ENCODE measurements around the gene TSGA10IP. TPM values are rescaled to one million over a fixed set of nuclear protein-coding genes. Genes with fewer than 3 reads are reported as not detected.
A peak's percentile ranks its signal among the peaks of the same experiment; 100 is the strongest.

TSGA10IP gene
- not detected for total RNA-seq

DNA sequence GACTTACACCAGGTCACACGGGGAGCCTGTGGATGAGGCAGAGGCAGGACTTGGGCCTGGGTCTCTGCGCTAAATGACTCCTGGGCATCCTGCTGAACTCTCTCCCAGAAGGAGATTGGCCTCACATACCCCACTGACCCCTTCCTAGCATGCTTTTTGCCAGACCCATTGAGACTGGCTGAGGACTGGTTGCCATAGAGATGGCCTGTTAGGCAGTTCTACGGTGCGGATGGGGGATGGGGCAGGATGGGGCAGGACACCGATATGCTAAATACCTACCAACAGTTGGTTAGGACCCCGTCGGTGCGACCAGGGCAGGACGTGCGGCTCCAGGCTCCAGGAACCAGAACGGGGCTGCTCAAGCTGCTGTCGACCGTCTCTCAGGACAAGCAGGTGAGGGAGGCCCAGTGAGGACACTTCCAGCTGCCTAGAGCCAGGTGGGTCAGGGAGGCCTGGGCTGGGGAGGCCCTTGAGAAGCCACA is at the start of gene TSGA10IP:
Gene TSGA10IP, plus strand, starts transcription at position 51 of the 482 bp plus-strand sequence. Its CDS starts 196 bp downstream, at position 247.
- Mint-ChIP-seq H3K36me3 (ENCODE audit: low read depth) (no peaks in the 10 kb centered on the region), H3K27ac (no peak within 1 kb of the TSS), H3K4me3 (no peak within 1 kb of the TSS), H3K9me3 (no peaks in the 10 kb centered on the region), H3K4me1 (peaks cover 3% of the 10 kb centered on the region), H3K27me3 (peaks cover 12% of the 10 kb centered on the region)
- DNase-seq, result no peak
- CTCF ChIA-PET, result interaction anchor here (1.1 kb wide), 1 partner anchor 13 kb away, joined by 3 read pairs; no protein-coding TSS in a partner anchor
- POLR2A ChIA-PET, result no interaction called here

DNA sequence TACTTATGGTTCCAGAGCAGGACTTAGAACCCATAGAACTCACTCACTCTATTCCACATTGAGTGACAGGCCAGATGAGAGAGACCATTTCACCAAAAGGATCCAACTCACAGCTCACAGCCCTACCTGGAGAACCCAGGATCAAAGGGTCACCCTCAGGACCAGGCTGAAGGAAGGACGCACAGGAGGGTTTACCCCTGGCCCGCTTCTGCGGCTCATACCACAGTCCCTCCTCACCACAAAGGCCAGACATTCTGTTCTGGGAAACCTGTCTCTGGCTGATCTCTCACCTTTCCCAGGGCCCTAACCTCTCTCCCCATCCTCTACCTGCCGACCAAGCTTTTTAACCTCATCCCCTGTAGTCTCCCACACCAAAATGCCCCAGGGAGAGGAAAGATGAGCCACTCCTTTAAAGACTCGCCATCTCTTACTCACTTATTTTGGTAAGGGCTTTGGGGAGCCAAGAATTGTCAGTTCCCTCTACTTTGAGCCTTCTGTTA is 49.7 kb upstream of the TSGA10IP start:
- peaks cover 46% of the 10 kb centered on the region for H3K4me1 Mint-ChIP-seq
- H3K27me3 Mint-ChIP-seq, result no peaks in the 10 kb centered on the region
- ChIA-PET POLR2A (no interaction called here), CTCF (interaction anchor here (1.1 to 24.2 kb wide), 3 partner anchors 7 to 26 kb away, joined by 6 to 590 read pairs (median 340); partner anchors contain the start of genes CCDC85B, CFL1, CTSW and EFEMP2)
- no peak for DNase-seq
- peak overlapping the region; percentile 50 for H3K27ac Mint-ChIP-seq
- H3K4me3 Mint-ChIP-seq, result peak overlapping the region; percentile 37
- peaks cover 5% of the 10 kb centered on the region for H3K36me3 Mint-ChIP-seq (ENCODE audit: low read depth)
- H3K9me3 Mint-ChIP-seq, result no peaks in the 10 kb centered on the region

DNA sequence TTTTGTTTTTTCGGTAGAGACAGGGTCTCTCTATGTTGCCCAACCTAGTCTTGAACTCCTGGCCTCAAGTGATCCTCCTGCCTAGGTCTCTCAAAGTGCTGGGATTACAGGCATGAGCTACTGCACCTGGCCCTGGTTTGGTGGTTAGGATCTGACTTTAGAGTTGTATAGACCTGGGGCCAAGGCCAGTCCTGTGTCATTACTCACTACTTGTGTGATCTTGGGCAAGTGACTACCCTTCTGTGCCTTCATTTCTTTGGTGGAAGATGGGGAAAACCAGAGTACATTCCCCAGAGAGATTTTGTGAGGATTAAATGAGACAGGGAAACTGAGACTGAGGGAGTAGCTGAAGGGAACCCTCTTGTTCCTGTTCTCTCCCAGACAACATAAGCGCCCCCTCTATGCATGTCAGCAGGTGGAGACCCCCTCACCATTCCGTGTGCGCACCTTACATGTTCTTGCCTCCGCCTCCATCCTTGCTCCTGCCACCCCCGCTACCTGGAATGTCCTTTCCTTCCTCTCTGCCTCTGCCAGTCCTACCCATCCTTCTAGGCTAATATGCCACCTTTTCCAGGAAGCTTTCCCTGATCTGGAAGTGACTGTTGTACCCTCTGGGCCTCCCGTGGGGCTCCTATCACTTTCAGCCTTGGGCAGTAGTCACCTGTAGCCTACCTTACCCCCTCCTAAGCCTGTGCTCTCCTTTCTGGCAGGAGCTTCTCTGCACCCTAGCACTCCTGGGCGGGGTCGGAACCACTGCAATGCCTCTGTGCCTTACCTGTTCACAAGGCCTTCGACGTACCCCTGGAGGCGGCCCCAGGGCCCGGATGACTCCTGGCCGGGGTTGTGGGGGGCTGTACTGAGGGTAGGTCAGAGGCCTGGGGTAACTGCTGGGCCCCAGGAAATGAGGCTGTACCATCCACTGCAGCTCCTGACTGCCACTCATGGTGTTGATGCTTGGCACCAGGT is 49.0 kb upstream of the TSGA10IP start:
- peaks cover 53% of the 10 kb centered on the region for H3K4me1 Mint-ChIP-seq
- no peaks in the 10 kb centered on the region for H3K27me3 Mint-ChIP-seq
- H3K27ac Mint-ChIP-seq, result peak overlapping the region; percentile 6
- H3K4me3 Mint-ChIP-seq, result no peak overlapping the region
- ChIA-PET CTCF (interaction anchor here (1.1 to 24.2 kb wide), 3 partner anchors 7 to 27 kb away, joined by 6 to 590 read pairs (median 340); partner anchors contain the start of genes CCDC85B, CFL1, CTSW and EFEMP2), POLR2A (no interaction called here)
- DNase-seq, result no peak
- H3K36me3 Mint-ChIP-seq (ENCODE audit: low read depth), result peaks cover 5% of the 10 kb centered on the region
- H3K9me3 Mint-ChIP-seq, result no peaks in the 10 kb centered on the region

- peaks cover 5% of the 10 kb centered on the region for H3K36me3 Mint-ChIP-seq (ENCODE audit: low read depth)
- DNase-seq, result no peak
- ChIA-PET POLR2A (no interaction called here), CTCF (interaction anchor here (24.0 to 24.2 kb wide), 2 partner anchors 8 to 27 kb away, joined by 340 to 590 read pairs; partner anchors contain the start of genes CCDC85B, CFL1, CTSW and EFEMP2)
- H3K4me1 Mint-ChIP-seq, result peaks cover 55% of the 10 kb centered on the region
- H3K27me3 Mint-ChIP-seq, result peaks cover under 1% of the 10 kb centered on the region
- H3K27ac Mint-ChIP-seq, result peak overlapping the region; percentile 41
- H3K9me3 Mint-ChIP-seq, result no peaks in the 10 kb centered on the region
- H3K4me3 Mint-ChIP-seq, result no peak overlapping the region
These were observed 48.2 kb upstream of the TSGA10IP start for GRCh38 chr11:65897020-65897471.

GRCh38 chr11:65898656-65899355 is 46.5 kb upstream of the TSGA10IP start:
- no peaks in the 10 kb centered on the region for H3K36me3 Mint-ChIP-seq (ENCODE audit: low read depth)
- peak overlapping the region; percentile 69 for H3K4me3 Mint-ChIP-seq
- no peaks in the 10 kb centered on the region for H3K9me3 Mint-ChIP-seq
- H3K4me1 Mint-ChIP-seq, result peaks cover 42% of the 10 kb centered on the region
- peaks cover 8% of the 10 kb centered on the region for H3K27me3 Mint-ChIP-seq
- ChIA-PET CTCF (interaction anchor here (0.9 to 24.2 kb wide), 4 partner anchors 10 to 47 kb away, joined by 3 to 590 read pairs (median 172); partner anchors contain the start of genes CCDC85B, CFL1, CTSW and EFEMP2), POLR2A (no interaction called here)
- no peak for DNase-seq
- peak overlapping the region; percentile 62 for H3K27ac Mint-ChIP-seq

DNA sequence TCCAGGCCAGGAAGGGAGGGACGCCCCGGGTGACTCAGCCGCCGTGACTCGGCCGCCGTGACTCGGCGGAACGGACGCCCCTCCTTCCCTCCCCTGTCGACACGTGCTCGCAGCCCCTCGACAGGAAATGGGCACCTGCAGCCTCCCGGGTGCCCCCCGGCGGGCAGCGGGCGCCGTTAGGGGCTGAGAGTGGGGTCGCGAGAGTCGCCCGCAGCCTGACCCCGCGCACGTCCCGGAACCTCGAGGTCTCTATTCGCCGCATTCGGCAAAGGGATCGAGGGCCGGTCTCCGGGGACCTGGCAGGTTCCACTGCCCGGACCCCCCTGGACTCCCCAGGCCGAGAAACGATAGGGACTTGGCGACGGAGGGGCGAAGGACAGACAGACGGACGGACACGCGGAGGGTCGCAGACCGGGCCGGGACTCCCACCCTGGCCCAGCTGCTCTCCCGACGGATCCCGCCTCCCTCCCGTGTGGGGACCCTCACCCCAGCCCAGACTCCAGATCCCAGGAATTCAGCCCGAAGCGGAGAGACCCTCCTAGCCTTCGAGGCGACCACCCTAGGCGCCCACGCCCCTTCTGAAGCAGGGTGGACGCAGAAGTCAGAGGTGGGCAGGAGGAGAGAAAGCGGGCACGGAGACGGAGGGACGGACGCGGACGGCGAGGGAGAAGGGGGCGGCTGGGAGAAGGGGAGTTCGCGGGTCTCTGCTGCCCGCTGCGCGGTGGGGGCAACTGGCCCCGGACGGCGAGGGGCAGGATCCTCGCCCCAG is 45.7 kb upstream of the TSGA10IP start:
- ChIA-PET POLR2A (no interaction called here), CTCF (interaction anchor here (1.3 to 24.2 kb wide), 4 partner anchors 11 to 48 kb away, joined by 3 to 590 read pairs (median 172); partner anchors contain the start of genes CCDC85B, CFL1, CTSW and EFEMP2)
- Mint-ChIP-seq H3K9me3 (no peaks in the 10 kb centered on the region), H3K27me3 (peaks cover 11% of the 10 kb centered on the region), H3K27ac (peak overlapping the region; percentile 75), H3K4me3 (peak overlapping the region; percentile 63), H3K36me3 (ENCODE audit: low read depth) (no peaks in the 10 kb centered on the region), H3K4me1 (peaks cover 36% of the 10 kb centered on the region)
- peak; percentile 49 for DNase-seq

DNA sequence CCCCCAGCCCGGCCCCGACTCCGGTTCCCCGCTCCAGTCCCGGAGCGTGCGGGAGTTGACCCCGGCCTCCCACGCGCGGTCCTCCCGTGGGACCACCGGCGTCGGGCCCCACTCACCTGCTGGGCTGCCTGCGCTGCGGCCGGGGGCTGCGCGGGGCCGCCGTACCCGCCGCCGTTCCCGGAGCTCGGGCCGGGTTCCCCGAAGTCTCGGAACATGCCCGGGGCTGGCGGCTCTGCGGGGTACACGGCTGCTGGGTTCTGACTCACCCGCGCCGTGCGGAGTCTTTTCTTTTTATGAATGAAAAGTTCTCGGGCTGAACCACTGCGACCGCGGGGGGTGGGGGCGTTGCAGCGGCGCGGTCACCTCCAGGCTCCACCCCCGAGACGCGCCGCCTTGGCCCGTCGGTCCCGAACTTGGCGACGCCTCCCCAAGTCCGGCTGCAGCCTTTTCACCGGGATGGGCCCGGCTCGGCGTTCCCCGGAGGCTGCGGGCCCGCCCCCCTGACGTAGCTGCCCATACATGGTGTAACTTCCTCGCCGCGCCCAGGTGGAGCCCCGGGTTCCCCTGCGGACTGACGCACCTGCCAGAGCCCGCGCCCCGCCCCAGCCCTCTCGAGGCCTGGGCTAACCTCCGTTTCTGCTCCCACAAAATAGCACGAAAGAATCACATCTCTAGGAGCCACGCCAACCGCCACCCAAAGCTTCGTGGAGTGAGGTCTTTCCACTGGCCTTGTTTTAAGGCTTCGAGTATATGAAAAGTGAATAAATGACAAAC is 45.0 kb upstream of the TSGA10IP start, which contains the start of gene FOSL1:
Gene FOSL1, minus strand, starts transcription at position 264 of the 774 bp plus-strand sequence. Its CDS starts 49 bp downstream, at position 215.
- H3K4me3 Mint-ChIP-seq, result peak within 1 kb of the TSS; percentile 63
- ChIA-PET CTCF (interaction anchor here (0.7 to 24.0 kb wide), 9 partner anchors 9 to 81 kb away, joined by 3 to 340 read pairs (median 5); partner anchors contain the start of genes CCDC85B and FIBP), POLR2A (interaction anchor here (0.6 to 0.9 kb wide), 2 partner anchors 10 to 12 kb away, joined by 3 to 5 read pairs; partner anchors contain the start of genes CCDC85B and FIBP)
- peak within 1 kb of the TSS; percentile 75 for H3K27ac Mint-ChIP-seq
- peaks cover 33% of the 10 kb centered on the region for H3K4me1 Mint-ChIP-seq
- H3K27me3 Mint-ChIP-seq, result peaks cover 11% of the 10 kb centered on the region
- no peaks in the 10 kb centered on the region for H3K9me3 Mint-ChIP-seq
- DNase-seq, result peak; percentile 93
- no peaks in the 10 kb centered on the region for H3K36me3 Mint-ChIP-seq (ENCODE audit: low read depth)

GRCh38 chr11:65900899-65901180 is 44.4 kb upstream of the TSGA10IP start:
- H3K36me3 Mint-ChIP-seq (ENCODE audit: low read depth), result no peaks in the 10 kb centered on the region
- DNase-seq, result no peak
- no peaks in the 10 kb centered on the region for H3K9me3 Mint-ChIP-seq
- ChIA-PET CTCF (interaction anchor here (0.7 to 24.0 kb wide), 11 partner anchors 8 to 189 kb away, joined by 3 to 340 read pairs (median 5); partner anchors contain the start of genes CCDC85B, FIBP and KAT5), POLR2A (interaction anchor here (0.6 to 0.9 kb wide), 2 partner anchors 11 to 12 kb away, joined by 3 to 5 read pairs; partner anchors contain the start of genes CCDC85B and FIBP)
- H3K27me3 Mint-ChIP-seq, result peaks cover 12% of the 10 kb centered on the region
- H3K4me3 Mint-ChIP-seq, result peak overlapping the region; percentile 56
- peaks cover 28% of the 10 kb centered on the region for H3K4me1 Mint-ChIP-seq
- H3K27ac Mint-ChIP-seq, result peak overlapping the region; percentile 68

GRCh38 chr11:65903068-65903481 is 42.2 kb upstream of the TSGA10IP start:
- no peak for DNase-seq
- H3K27ac Mint-ChIP-seq, result no peak overlapping the region
- H3K36me3 Mint-ChIP-seq (ENCODE audit: low read depth), result no peaks in the 10 kb centered on the region
- CTCF ChIA-PET, result interaction anchor here (1.0 to 24.0 kb wide), 5 partner anchors 14 to 265 kb away, joined by 3 to 340 read pairs (median 3); partner anchors contain the start of genes CCDC85B, FIBP, KAT5 and SIPA1
- H3K9me3 Mint-ChIP-seq, result no peaks in the 10 kb centered on the region
- peaks cover 19% of the 10 kb centered on the region for H3K4me1 Mint-ChIP-seq
- peaks cover 19% of the 10 kb centered on the region for H3K27me3 Mint-ChIP-seq
- no peak overlapping the region for H3K4me3 Mint-ChIP-seq
- POLR2A ChIA-PET, result no interaction called here

GRCh38 chr11:65903715-65904114 is 41.6 kb upstream of the TSGA10IP start:
- no peaks in the 10 kb centered on the region for H3K36me3 Mint-ChIP-seq (ENCODE audit: low read depth)
- no peak for DNase-seq
- ChIA-PET POLR2A (no interaction called here), CTCF (interaction anchor here (1.1 to 24.0 kb wide), 3 partner anchors 15 to 192 kb away, joined by 3 to 340 read pairs (median 8); partner anchors contain the start of genes CCDC85B, FIBP and KAT5)
- H3K9me3 Mint-ChIP-seq, result no peaks in the 10 kb centered on the region
- H3K27me3 Mint-ChIP-seq, result peaks cover 19% of the 10 kb centered on the region
- no peak overlapping the region for H3K4me3 Mint-ChIP-seq
- H3K27ac Mint-ChIP-seq, result no peak overlapping the region
- H3K4me1 Mint-ChIP-seq, result peaks cover 19% of the 10 kb centered on the region

DNA sequence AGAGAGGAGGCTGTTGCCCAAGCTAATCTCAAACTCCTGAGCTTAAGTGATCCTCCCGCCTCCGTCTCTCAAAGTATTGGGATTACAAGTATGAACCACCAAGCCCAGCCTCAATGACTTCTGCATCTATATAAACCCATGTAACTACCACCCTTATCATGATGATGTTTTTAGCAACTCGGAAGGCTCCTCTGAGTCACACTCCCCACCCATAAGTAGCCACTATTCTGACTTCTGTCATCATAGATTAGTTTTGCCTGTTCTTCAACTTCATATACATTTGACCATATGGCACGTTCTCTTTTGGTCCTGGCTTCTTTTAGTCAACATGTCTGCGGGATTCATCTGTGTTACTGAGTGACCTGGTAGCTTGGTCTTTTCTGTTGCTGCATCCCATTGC is 38.7 kb upstream of the TSGA10IP start:
- CTCF ChIA-PET, result interaction anchor here (0.6 to 24.0 kb wide), 5 partner anchors 8 to 1440 kb away, joined by 3 to 340 read pairs (median 4); partner anchors contain the start of genes CCDC85B and FIBP

More for the DNA sequence above, 38.7 kb upstream of the TSGA10IP start:
- H3K4me3 Mint-ChIP-seq, result no peak overlapping the region
- no peak overlapping the region for H3K27ac Mint-ChIP-seq
- POLR2A ChIA-PET, result no interaction called here
- no peak for DNase-seq
- no peaks in the 10 kb centered on the region for H3K36me3 Mint-ChIP-seq (ENCODE audit: low read depth)
- H3K9me3 Mint-ChIP-seq, result no peaks in the 10 kb centered on the region
- peaks cover 15% of the 10 kb centered on the region for H3K4me1 Mint-ChIP-seq
- peaks cover 19% of the 10 kb centered on the region for H3K27me3 Mint-ChIP-seq

Data from activated CD4-positive, alpha-beta T cell treated with anti-CD3 and anti-CD28 coated beads, Interleukin-2, amount 10 ng/mL, durations not matched to agents 7 days and 5 days (primary cell).